Endothelial cell of umbilical vein (primary cell): Measurements from ENCODE around the gene RBM33.

Experiments used
- CTCF ChIP-seq, 2 donors: IDR thresholded peaks; 1 replicate in 1 of 2; 2 replicates in 1 of 2; pipeline ENCODE4 v1.5.1; 2011; ENCODE audit warnings: low read length in 2 of 2, mild to moderate bottlenecking in 2 of 2, moderate library complexity in 2 of 2, control low read depth in 1 of 2, inconsistent platforms in 1 of 2, low read depth in 1 of 2; ENCODE audit not compliant: insufficient read depth in 1 of 2; ENCODE audit errors: extremely low read depth in 1 of 2
- EZH2 ChIP-seq: IDR thresholded peaks from 2 replicates; pipeline ENCODE4 v1.6.1; 2012; ENCODE audit warnings: borderline replicate concordance, low read depth, mild to moderate bottlenecking, moderate library complexity, low read length, inconsistent platforms; ENCODE audit not compliant: severe bottlenecking
- MYC ChIP-seq: IDR thresholded peaks from one replicate; pipeline ENCODE4 v1.6.1; 2011; ENCODE audit warnings: mild to moderate bottlenecking, low read depth, low read length
- POLR2AphosphoS5 ChIP-seq: IDR thresholded peaks from 2 replicates; pipeline ENCODE4 v1.6.1; 2012; ENCODE audit warnings: low read depth, mild to moderate bottlenecking, control low read depth, low read length, moderate library complexity; ENCODE audit not compliant: insufficient read depth

DNA sequence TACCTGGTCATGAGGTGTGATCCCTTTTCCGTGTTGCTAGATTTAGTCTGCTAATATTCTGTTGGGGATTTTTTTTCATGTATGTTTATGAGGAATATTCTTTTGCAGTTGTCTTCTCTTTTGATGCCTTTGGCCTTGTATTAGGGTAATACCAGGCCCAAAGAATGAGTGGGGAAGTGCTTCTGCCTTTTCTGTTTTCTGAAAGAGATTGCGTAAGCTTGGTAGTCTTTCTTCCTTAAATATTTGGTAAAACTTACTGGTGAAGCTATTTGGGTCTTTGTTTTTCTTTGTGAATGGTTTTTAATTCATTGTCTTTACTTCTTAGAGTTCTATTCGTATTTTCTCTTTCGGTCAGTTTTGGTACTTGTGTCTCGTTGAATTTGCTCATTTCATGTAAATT is 116.7 kb downstream of the RBM33 start:
- TF ChIP-seq CTCF (IDR thresholded peaks at IDR 0.05; ENCODE audit: extremely low read depth in 1 of 2, insufficient read depth in 1 of 2, low read depth in 1 of 2, low read length in 2 of 2) (no peak), POLR2AphosphoS5 (no peak), MYC (no peak), EZH2 (no peak)
